GM12878 (cell line): ENCODE results near the gene ARID3A. TPM values are rescaled to one million over a fixed set of nuclear protein-coding genes. Genes with fewer than 3 reads are reported as not detected.
A peak's percentile ranks its signal among the peaks of the same experiment; 100 is the strongest.

ENCODE experiments used
- BHLHE40 ChIP-seq, 2 experiments: fragments of 450-650 bp in 1 of 2; IDR thresholded peaks; 2 replicates each; pipeline ENCODE4 v1.6.1; 2011 to 2017; ENCODE audit warnings: low read depth in 2 of 2, borderline replicate concordance in 1 of 2, improper control_type of control experiment in 1 of 2, low read length in 1 of 2, mild to moderate bottlenecking in 1 of 2
- CHD2 ChIP-seq: IDR thresholded peaks from 2 replicates; pipeline ENCODE4 v1.6.1; 2011; ENCODE audit warnings: low read depth, low read length, improper control_type of control experiment, borderline replicate concordance
- CUX1 ChIP-seq: IDR thresholded peaks from 2 replicates; pipeline ENCODE4 v1.6.1; 2012; ENCODE audit warnings: improper control_type of control experiment, low read depth, low read length; ENCODE audit not compliant: insufficient replicate concordance
- ETV6 ChIP-seq, 2 experiments: fragments of 450-650 bp in 1 of 2; IDR thresholded peaks in 1 of 2; conservative IDR thresholded peaks in 1 of 2; 2 replicates each; pipeline ENCODE4 v1.6.1; 2014; ENCODE audit warnings: antibody characterized with exemption in 1 of 2, borderline replicate concordance in 1 of 2, low read depth in 1 of 2, mild to moderate bottlenecking in 1 of 2, moderate library complexity in 1 of 2
- MEF2B ChIP-seq: fragments of 450-650 bp; IDR thresholded peaks from 2 replicates; pipeline ENCODE4 v1.6.1; 2018; ENCODE audit warnings: mild to moderate bottlenecking, moderate library complexity; ENCODE audit not compliant: partially characterized antibody, poor library complexity, severe bottlenecking
- NKRF ChIP-seq: fragments of 450-650 bp; conservative IDR thresholded peaks from 2 replicates; pipeline ENCODE4 v1.6.1; 2017; ENCODE audit warnings: mild to moderate bottlenecking, moderate library complexity
- NR2C1 ChIP-seq: fragments of 450-650 bp; IDR thresholded peaks from 2 replicates; pipeline ENCODE4 v1.6.1; 2017; ENCODE audit warnings: antibody characterized with exemption, mild to moderate bottlenecking, moderate library complexity
- RUNX3 ChIP-seq: IDR thresholded peaks from 2 replicates; pipeline ENCODE4 v1.6.1; 2012; ENCODE audit warnings: low read length, inconsistent platforms
- SIN3A ChIP-seq: IDR thresholded peaks from 2 replicates; pipeline ENCODE4 v1.6.1; 2012; ENCODE audit warnings: low read depth, low read length, improper control_type of control experiment
- SREBF2 ChIP-seq: IDR thresholded peaks from 2 replicates; pipeline ENCODE4 v1.6.1; 2012; ENCODE audit warnings: mild to moderate bottlenecking, low read length
- STAT1 ChIP-seq: fragments of 450-650 bp; conservative IDR thresholded peaks from 2 replicates; pipeline ENCODE4 v1.6.1; 2014; ENCODE audit warnings: antibody characterized with exemption, mild to moderate bottlenecking
- TBL1XR1 ChIP-seq: IDR thresholded peaks from 2 replicates; pipeline ENCODE4 v1.6.1; 2012; ENCODE audit warnings: low read depth, low read length, improper control_type of control experiment
- ZNF622 ChIP-seq: fragments of 450-650 bp; IDR thresholded peaks from 2 replicates; pipeline ENCODE4 v1.6.1; 2017; ENCODE audit warnings: mild to moderate bottlenecking, inconsistent platforms
- polyA plus RNA-seq, 11 experiments: library from polyadenylated mRNA; depleted of rRNA in 4 of 11; unstranded in 6 of 11; stranded (reverse) in 5 of 11; fragments of >200 nt; fragmentation: Nextera tagmentation in 4 of 11; fragmentation: Illumina TruSeq in 1 of 11; extraction: Ambion mirVana in 4 of 11; extraction: Trizol in 1 of 11; gene quantifications; 1 replicate in 1 of 11; 2 replicates in 10 of 11; pipeline versions ENCODE4 v1.2.1 to v1.2.3, GENCODE V29; 2011 to 2016; ENCODE audit warnings: inconsistent platforms in 2 of 11, missing spikeins in 2 of 11, low read depth in 1 of 11
- total RNA-seq, 4 experiments: library from RNA; depleted of rRNA in 3 of 4; stranded (reverse); fragments of >200 nt in 3 of 4; fragmentation: Illumina TruSeq in 1 of 4; extraction: Trizol in 1 of 4; gene quantifications; 2 replicates each; pipeline versions ENCODE4 v1.2.1 to v1.2.3, GENCODE V29; 2013 to 2021

The ARID3A gene
- total and polyA plus RNA-seq, 10 of the 15 experiments (the other 5 are each of a cell fraction or from before 2014, with no cell fraction given) = 0.76 to 70.0 (median 16.7) TPM

GRCh38 chr19:920051-920864, 5.6 kb upstream of the ARID3A start (continued):
- TF ChIP-seq CUX1 = no peak
- TF ChIP-seq CHD2 = no peak
- no peak for TF ChIP-seq RUNX3
- TF ChIP-seq SREBF2 = no peak
- TF ChIP-seq TBL1XR1 = no peak
- TF ChIP-seq NR2C1 = no peak
- peak; percentile 50 for TF ChIP-seq MEF2B
- peak; percentile 17 to 58; a peak in 1 of 4 replicates for TF ChIP-seq BHLHE40 (IDR thresholded peaks at IDR 0.05; ENCODE audit: borderline replicate concordance in 1 of 2, low read depth in 2 of 2, low read length in 1 of 2)
- no peak for TF ChIP-seq ETV6 (conservative IDR thresholded peaks at IDR 0.05 in 1 of 2, IDR thresholded peaks at IDR 0.05 in 1 of 2; ENCODE audit: borderline replicate concordance in 1 of 2, low read depth in 1 of 2)
- no peak for TF ChIP-seq SIN3A
- TF ChIP-seq NKRF = no peak
- no peak for TF ChIP-seq STAT1
- no peak for TF ChIP-seq ZNF622
